Transverse colon (tissue), 4 donors: ENCODE data around the gene NLRP12. TPM values are rescaled to one million over a fixed set of nuclear protein-coding genes. Genes with fewer than 3 reads are reported as not detected.

Experiments
- DNase-seq: peaks from one replicate; pipeline ENCODE4 v3.0.0-alpha.2; 2019
- H3K27ac ChIP-seq, 4 donors: fragments of 200-600 bp; sonication (generic); 2 replicates each; pipeline ENCODE4 v1.5.1; 2016 to 2018; ENCODE audit warnings: inconsistent platforms in 4 of 4
- H3K27me3 ChIP-seq: fragments of 200-600 bp; sonication (generic); 2 replicates; pipeline ENCODE4 v1.5.1; 2017; ENCODE audit warnings: inconsistent platforms
- H3K36me3 ChIP-seq, 4 donors: fragments of 200-600 bp; sonication (generic); 2 replicates each; pipeline ENCODE4 v1.5.1; 2017 to 2019; ENCODE audit warnings: inconsistent platforms in 4 of 4
- H3K4me1 ChIP-seq, 4 donors: fragments of 200-600 bp; sonication (generic); 2 replicates each; pipeline ENCODE4 v1.5.1; 2017 to 2020; ENCODE audit warnings: inconsistent platforms in 4 of 4
- H3K4me3 ChIP-seq, 4 donors: fragments of 200-600 bp; sonication (generic); 1 replicate in 1 of 4; 2 replicates in 3 of 4; pipeline versions ENCODE4 v1.5.1 to v1.6.1; 2017 to 2019; ENCODE audit warnings: inconsistent platforms in 4 of 4
- H3K9me3 ChIP-seq, 2 donors: fragments of 200-600 bp; sonication (generic); 2 replicates each; pipeline ENCODE4 v1.5.1; 2017 to 2019; ENCODE audit warnings: inconsistent platforms in 2 of 2
- EP300 ChIP-seq: sonication (generic); formaldehyde crosslinking; IDR thresholded peaks from one replicate; pipeline ENCODE4 v1.6.1; 2017; ENCODE audit warnings: antibody characterized with exemption, low read depth
- POLR2A ChIP-seq: fragments of 450-650 bp; IDR thresholded peaks from one replicate; pipeline ENCODE4 v1.6.1; 2016; ENCODE audit warnings: antibody characterized with exemption, mild to moderate bottlenecking, moderate library complexity
- POLR2AphosphoS5 ChIP-seq, 3 donors: sonication (generic); formaldehyde crosslinking; IDR thresholded peaks; one replicate each; pipeline ENCODE4 v1.6.1; 2016; ENCODE audit warnings: antibody characterized with exemption in 3 of 3
- WGBS, 2 donors: methylation state at CpG; one replicate each; pipeline ENCODE4 v1.1.5; 2018; ENCODE audit warnings: low coverage in 1 of 2; 5-methylcytosine and 5-hydroxymethylcytosine counted together
- in situ Hi-C, 4 donors: fragments of 200-750 bp; cut with MboI; loops; one replicate each; pipeline versions ENCODE4 v1.15.0 to v1.15.1; 2017; ENCODE audit warnings: low sequenced_read_pairs in 3 of 4, low pct_ligation_motif_present in 1 of 4, low pct_unique_long_range_greater_than_20kb in 1 of 4
- intact Hi-C: fragments of 100-400 bp; cut with DNase I; formaldehyde crosslinking; loops from one replicate; pipeline ENCODE4 v1.15.1; 2023; ENCODE audit warnings: low total_unique reads
- total RNA-seq, 4 donors: library from RNA; depleted of rRNA; stranded (reverse); fragments of >200 nt; gene quantifications; one replicate each; pipeline ENCODE4 v1.1.0, GENCODE V29; 2016
- TF ChIP-seq, protein P1 (sequence below), 5 experiments: fragments of 200-600 bp in 3 of 5; fragments of 450-650 bp in 2 of 5; sonication (generic) in 3 of 5; IDR thresholded peaks; 1 replicate in 2 of 5; 2 replicates in 3 of 5; pipeline ENCODE4 v1.5.1; 2016 to 2017; ENCODE audit warnings: antibody characterized with exemption in 5 of 5, inconsistent platforms in 3 of 5, mild to moderate bottlenecking in 2 of 5, moderate library complexity in 1 of 5

Gene NLRP12
- total RNA-seq, 4 donors from 2014 or later = 0.16 TPM; not detected in 3

DNA sequence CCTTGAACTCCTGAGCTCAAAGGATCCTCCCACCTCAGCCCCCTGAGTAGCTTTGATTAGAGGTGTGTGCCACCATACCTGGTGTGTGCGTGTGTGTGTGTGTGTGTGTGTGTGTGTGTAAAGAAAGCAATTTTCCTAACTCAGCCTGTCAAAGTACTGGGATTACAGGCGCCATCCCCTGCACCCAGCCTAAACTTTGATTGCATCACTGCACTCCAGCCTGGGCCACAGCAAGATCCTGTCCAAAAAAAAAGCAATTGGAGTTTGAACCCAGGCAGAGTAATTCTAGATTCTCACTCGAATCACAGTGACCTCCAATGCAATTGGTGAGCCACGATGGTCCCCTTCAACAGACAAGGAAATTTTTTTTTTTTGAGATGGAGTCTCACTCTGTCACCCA, 29.1 kb downstream of the NLRP12 start:
- Histone ChIP-seq H3K36me3 (no peaks in the 10 kb centered on the region), H3K4me3 (no peak overlapping the region), H3K27ac (no peak overlapping the region), H3K4me1 (no peaks in the 10 kb centered on the region), H3K9me3 (no peaks in the 10 kb centered on the region), H3K27me3 (no peaks in the 10 kb centered on the region)
- in situ Hi-C loops (no loop called here), intact Hi-C loops (no loop called here)
- 31% methylated on average over 4 of the region's 4 CpGs; no CpG with 5 or more reads in 1 of the 2 donors for WGBS, 2 donors
- TF ChIP-seq, protein P1, sequence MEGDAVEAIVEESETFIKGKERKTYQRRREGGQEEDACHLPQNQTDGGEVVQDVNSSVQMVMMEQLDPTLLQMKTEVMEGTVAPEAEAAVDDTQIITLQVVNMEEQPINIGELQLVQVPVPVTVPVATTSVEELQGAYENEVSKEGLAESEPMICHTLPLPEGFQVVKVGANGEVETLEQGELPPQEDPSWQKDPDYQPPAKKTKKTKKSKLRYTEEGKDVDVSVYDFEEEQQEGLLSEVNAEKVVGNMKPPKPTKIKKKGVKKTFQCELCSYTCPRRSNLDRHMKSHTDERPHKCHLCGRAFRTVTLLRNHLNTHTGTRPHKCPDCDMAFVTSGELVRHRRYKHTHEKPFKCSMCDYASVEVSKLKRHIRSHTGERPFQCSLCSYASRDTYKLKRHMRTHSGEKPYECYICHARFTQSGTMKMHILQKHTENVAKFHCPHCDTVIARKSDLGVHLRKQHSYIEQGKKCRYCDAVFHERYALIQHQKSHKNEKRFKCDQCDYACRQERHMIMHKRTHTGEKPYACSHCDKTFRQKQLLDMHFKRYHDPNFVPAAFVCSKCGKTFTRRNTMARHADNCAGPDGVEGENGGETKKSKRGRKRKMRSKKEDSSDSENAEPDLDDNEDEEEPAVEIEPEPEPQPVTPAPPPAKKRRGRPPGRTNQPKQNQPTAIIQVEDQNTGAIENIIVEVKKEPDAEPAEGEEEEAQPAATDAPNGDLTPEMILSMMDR (IDR thresholded peaks at IDR 0.05) = no peak
- no peak for TF ChIP-seq EP300
- TF ChIP-seq POLR2A = no peak
- no peak for TF ChIP-seq POLR2AphosphoS5 (IDR thresholded peaks at IDR 0.05)
- no peak for DNase-seq

DNA sequence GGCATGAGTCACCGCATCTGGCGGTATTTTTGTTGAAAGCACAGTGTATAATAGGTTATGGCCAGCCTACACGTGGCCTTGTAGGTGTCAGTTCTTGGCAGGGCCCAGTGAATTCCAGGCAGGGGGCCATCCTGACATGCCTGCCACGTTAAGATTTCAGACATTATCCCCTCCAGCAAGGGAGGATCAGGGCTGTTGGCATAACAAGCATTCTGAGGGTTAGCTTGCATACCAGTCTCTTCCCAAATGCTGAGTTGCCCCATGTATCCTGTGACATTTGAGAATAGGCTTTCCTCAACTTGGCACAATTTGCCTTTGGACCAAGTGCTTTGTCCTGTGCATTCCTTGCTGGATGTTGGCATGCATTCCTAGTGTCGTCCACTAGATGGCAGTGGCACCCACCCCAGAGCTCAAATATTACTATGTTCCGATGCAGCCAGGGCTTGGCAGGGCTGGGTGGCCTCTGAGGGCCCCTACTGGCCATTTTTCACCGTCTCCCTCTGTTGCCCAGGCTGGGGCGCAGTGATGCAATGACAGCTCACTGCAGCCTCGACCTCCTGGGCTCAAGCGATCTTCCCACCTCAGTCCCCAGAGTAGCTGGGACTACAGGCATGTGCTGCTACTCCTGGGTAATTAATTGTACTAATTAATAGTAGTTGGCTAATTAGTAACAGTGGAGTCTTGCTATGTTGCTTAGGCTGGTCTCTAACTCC, 31.2 kb downstream of the NLRP12 start:
- no peaks in the 10 kb centered on the region for H3K36me3 ChIP-seq
- DNase-seq = peak; percentile 86
- no peaks in the 10 kb centered on the region for H3K4me1 ChIP-seq
- in situ Hi-C loops (no loop called here), intact Hi-C loops (no loop called here)
- WGBS, 2 donors = 21% methylated on average over 10 of the region's 10 CpGs; no CpG with 5 or more reads in 1 of the 2 donors
- H3K27me3 ChIP-seq = no peaks in the 10 kb centered on the region
- TF ChIP-seq, protein P1 (IDR thresholded peaks at IDR 0.05) = peak; percentile 84 to 98 (median 91)
- no peak for TF ChIP-seq POLR2AphosphoS5 (IDR thresholded peaks at IDR 0.05)
- H3K9me3 ChIP-seq = no peaks in the 10 kb centered on the region
- H3K4me3 ChIP-seq = no peak overlapping the region
- no peak overlapping the region for H3K27ac ChIP-seq

DNA sequence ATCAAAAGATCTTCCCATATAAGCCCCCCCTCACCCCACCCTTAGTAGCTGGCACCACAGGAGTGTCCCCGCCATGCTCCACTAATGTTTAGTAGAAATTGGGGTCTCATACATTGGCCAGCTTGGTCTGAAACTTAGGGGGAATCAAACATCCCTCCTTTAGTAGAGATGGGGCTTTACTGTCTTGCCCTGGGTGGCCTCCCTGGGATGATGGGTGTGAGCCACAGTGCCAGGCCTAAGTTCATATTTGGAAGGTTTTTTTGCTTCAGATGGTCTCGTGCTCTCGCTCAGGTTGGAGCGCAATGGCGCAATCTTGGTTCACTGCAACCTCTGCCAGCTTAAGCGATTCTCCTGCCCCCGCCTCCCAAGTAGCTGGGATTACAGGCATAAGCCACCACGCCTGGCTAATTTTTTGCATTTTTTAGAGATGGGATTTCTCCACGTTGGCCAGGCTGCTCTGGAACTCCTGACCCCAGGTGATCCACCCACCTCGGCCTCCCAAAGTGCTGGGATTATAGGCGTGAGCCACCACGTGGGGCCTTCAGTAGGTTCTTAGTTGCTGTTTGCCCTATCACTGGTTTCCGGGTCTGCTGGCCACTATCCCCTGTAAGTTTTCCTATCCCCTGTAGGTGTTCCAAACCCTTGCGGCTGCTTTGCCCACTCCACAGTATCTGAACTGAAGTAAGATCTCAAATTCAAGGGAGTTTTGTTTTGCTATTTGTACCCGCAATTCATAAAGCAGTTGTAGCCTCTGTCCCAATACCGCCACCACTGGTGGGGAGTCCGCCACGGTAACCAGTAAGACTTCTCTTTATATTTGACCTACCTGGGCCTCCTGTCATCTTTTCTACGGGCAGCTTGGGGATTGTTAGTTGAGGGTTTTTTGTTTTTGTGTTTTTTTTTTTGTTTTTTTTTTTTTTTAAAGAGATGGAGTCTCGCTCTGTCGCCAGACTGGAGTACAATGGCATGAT, 34.1 kb downstream of the NLRP12 start:
- intact Hi-C loops (no loop called here), in situ Hi-C loops (no loop called here)
- WGBS, 2 donors = 81 to 82% methylated on average over 13 to 20 of the region's 21 CpGs
- TF ChIP-seq POLR2AphosphoS5 (IDR thresholded peaks at IDR 0.05) = no peak
- TF ChIP-seq POLR2A = no peak
- no peak for TF ChIP-seq EP300
- TF ChIP-seq, protein P1 (IDR thresholded peaks at IDR 0.05) = no peak
- no peak for DNase-seq
- no peaks in the 10 kb centered on the region for H3K9me3 ChIP-seq
- no peak overlapping the region for H3K27ac ChIP-seq
- H3K4me1 ChIP-seq = no peaks in the 10 kb centered on the region
- no peak overlapping the region for H3K4me3 ChIP-seq
- no peaks in the 10 kb centered on the region for H3K36me3 ChIP-seq
- H3K27me3 ChIP-seq = no peaks in the 10 kb centered on the region

DNA sequence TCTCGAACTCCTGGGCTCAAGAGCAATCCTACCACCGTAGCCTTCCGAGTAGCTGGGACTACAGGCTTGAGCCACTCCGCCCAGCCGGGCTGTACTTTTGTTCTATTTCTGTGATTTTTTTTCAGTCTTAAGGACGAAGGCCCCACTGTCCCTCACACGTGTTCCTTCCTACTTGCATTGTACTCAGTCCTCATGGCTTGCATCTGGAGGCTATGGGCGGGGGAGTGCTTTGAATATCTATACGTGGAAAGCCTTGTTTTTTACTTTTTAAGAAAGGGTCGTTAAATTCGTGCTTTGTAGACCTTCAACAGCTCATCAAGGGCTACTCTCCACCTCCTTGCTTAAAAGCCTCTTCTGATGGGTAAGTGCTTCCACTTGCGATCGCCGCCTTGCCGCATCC, 36.8 kb downstream of the NLRP12 start:
- in situ Hi-C loops = no loop called here
- 77 to 82% methylated on average over 11 to 15 of the region's 15 CpGs for WGBS, 2 donors
- H3K27me3 ChIP-seq = no peaks in the 10 kb centered on the region

More for the DNA sequence above, 36.8 kb downstream of the NLRP12 start:
- Histone ChIP-seq H3K4me1 (no peaks in the 10 kb centered on the region), H3K36me3 (no peaks in the 10 kb centered on the region), H3K27ac (no peak overlapping the region), H3K4me3 (no peak overlapping the region), H3K9me3 (no peaks in the 10 kb centered on the region)
- no peak for TF ChIP-seq POLR2A
- no peak for TF ChIP-seq POLR2AphosphoS5 (IDR thresholded peaks at IDR 0.05)
- no peak for TF ChIP-seq EP300
- TF ChIP-seq, protein P1 (IDR thresholded peaks at IDR 0.05) = no peak
- DNase-seq = no peak
- intact Hi-C loops = no loop called here
